ENCODE measurements around the gene COL9A3.
"Not testable (repeated sequence)": the region's sequence is repeated elsewhere in the genome, so short reads cannot be mapped to it uniquely, and the experiment has no call there.

COL9A3 gene

DNA sequence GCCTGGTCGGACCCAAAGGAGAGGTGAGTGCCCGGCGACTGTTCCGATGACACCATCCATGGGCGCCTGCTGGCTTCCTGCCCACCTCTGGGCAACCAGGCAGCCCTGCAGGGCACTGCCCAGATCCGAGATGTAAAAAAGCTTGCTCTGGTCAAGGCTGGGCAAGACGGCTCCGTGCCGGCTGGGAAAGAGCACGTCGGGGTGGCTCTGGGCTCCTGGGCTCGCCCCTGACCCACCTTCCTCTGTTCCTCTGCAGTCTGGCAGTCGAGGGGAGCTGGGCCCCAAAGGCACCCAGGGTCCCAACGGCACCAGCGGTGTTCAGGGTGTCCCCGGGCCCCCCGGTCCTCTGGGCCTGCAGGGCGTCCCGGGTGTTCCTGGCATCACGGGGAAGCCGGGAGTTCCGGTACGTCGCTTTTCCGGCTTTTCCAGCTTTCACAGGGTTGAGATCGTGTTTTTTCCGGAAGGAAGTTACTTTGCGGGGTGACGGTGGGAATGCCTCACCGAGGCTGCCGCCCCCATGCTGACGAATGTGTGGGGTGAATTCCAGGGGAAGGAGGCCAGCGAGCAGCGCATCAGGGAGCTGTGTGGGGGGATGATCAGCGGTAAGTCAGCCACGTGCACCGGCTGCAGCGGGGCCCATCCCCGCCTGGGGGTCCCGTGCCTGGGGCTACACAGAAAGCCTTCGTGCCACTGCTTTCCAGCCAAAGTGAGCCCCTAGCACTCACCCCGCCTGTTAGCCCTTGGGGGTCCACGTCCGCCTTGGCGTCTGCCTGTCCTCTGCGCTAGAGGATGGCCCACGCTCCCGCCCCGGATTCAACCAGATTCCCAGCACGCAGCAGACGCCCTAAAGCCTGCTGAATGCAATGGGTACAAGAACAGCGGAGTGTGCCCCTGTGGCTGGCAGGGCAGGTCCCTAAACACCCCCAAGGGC, 19.3 kb downstream of the COL9A3 start:
- Mint-ChIP-seq H3K9me3 (no peaks in the 10 kb centered on the region), H3K4me3 (no peak overlapping the region), H3K27ac (no peak overlapping the region), H3K36me3 (ENCODE audit: low read depth) (no peaks in the 10 kb centered on the region), H3K4me1 (ENCODE audit: low read depth) (peaks cover 2% of the 10 kb centered on the region), H3K27me3 (no peaks in the 10 kb centered on the region)
- no peak for DNase-seq

GRCh38 chr20:62836967-62837490, 20.2 kb downstream of the COL9A3 start:
- Mint-ChIP-seq H3K4me1 (ENCODE audit: low read depth) (peaks cover 2% of the 10 kb centered on the region), H3K27ac (no peak overlapping the region), H3K4me3 (no peak overlapping the region), H3K9me3 (no peaks in the 10 kb centered on the region), H3K36me3 (ENCODE audit: low read depth) (no peaks in the 10 kb centered on the region), H3K27me3 (no peaks in the 10 kb centered on the region)
- DNase-seq = no peak

- no peaks in the 10 kb centered on the region for H3K4me1 Mint-ChIP-seq (ENCODE audit: low read depth)
- no peaks in the 10 kb centered on the region for H3K27me3 Mint-ChIP-seq
- H3K36me3 Mint-ChIP-seq (ENCODE audit: low read depth) = no peaks in the 10 kb centered on the region
- no peak for DNase-seq
- H3K27ac Mint-ChIP-seq = no peak overlapping the region
- H3K9me3 Mint-ChIP-seq = no peaks in the 10 kb centered on the region
- H3K4me3 Mint-ChIP-seq = no peak overlapping the region
Measured at GRCh38 chr20:62837790-62838127, 20.9 kb downstream of the COL9A3 start.

- H3K9me3 Mint-ChIP-seq = no peaks in the 10 kb centered on the region
- no peak for DNase-seq
- H3K36me3 Mint-ChIP-seq (ENCODE audit: low read depth) = no peaks in the 10 kb centered on the region
- no peak overlapping the region for H3K4me3 Mint-ChIP-seq
- H3K27me3 Mint-ChIP-seq = no peaks in the 10 kb centered on the region
- H3K27ac Mint-ChIP-seq = no peak overlapping the region
- H3K4me1 Mint-ChIP-seq (ENCODE audit: low read depth) = no peaks in the 10 kb centered on the region
Measured at GRCh38 chr20:62838128-62838891, 21.5 kb downstream of the COL9A3 start.

DNA sequence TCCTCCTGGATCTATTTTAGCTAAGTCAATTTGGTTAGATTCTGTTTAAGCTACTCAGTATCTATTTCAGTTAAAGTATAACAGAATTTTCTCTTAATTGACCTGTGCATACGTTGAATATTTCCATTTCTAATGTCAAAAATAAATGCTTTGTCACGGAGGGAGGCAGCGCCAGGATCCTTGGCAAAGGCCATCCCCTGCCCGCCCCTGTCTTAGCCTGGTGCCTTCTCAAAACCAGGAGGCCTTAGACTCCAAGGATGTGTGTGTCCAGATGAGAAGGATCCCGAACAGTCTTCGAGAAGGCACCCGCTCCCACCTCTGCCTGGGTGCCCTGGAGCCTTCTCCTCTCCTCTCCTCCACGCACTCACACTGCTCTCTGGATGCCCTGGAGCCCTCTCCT, 22.4 kb downstream of the COL9A3 start:
- Mint-ChIP-seq H3K36me3 (ENCODE audit: low read depth) (no peaks in the 10 kb centered on the region), H3K9me3 (no peaks in the 10 kb centered on the region), H3K27ac (no peak overlapping the region), H3K4me3 (no peak overlapping the region), H3K27me3 (no peaks in the 10 kb centered on the region), H3K4me1 (ENCODE audit: low read depth) (no peaks in the 10 kb centered on the region)
- DNase-seq = no peak

- no peaks in the 10 kb centered on the region for H3K4me1 Mint-ChIP-seq (ENCODE audit: low read depth)
- DNase-seq = no peak
- no peak overlapping the region for H3K27ac Mint-ChIP-seq
- no peaks in the 10 kb centered on the region for H3K9me3 Mint-ChIP-seq
- no peaks in the 10 kb centered on the region for H3K36me3 Mint-ChIP-seq (ENCODE audit: low read depth)
- H3K27me3 Mint-ChIP-seq = no peaks in the 10 kb centered on the region
- H3K4me3 Mint-ChIP-seq = no peak overlapping the region
Measured at GRCh38 chr20:62839816-62840215, 23.0 kb downstream of the COL9A3 start.

- DNase-seq = no peak
- no peaks in the 10 kb centered on the region for H3K27me3 Mint-ChIP-seq
- H3K36me3 Mint-ChIP-seq (ENCODE audit: low read depth) = peaks cover 3% of the 10 kb centered on the region
- no peaks in the 10 kb centered on the region for H3K4me1 Mint-ChIP-seq (ENCODE audit: low read depth)
- H3K4me3 Mint-ChIP-seq = no peak overlapping the region
- H3K9me3 Mint-ChIP-seq = no peaks in the 10 kb centered on the region
- no peak overlapping the region for H3K27ac Mint-ChIP-seq
Measured at GRCh38 chr20:62840244-62841197, 23.7 kb downstream of the COL9A3 start.

DNA sequence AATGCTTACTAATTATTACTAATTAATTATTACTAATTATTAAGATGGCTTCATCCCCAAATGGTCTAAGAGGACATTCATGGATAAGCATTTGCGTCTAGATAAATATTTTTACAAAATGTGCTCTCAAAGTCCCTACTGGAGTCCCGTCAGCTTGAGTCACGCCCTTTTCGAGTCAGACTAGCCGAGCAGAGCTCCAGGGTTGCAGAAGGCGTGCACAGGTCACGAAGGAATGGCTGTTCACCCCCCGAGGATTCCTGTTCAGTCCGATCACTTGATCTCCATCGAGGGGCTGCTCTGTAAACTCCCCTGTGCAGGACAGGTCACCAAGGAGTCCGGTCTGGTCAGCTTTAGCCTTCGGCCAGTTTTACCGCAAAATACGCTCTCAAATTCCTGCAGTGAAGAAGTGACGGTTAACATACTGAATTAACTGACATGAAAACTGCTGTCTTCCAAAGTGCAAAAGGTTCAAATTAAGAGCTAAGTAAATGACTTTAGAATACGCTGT, 24.9 kb downstream of the COL9A3 start:
- DNase-seq = no peak
- Mint-ChIP-seq H3K9me3 (no peaks in the 10 kb centered on the region), H3K27ac (no peak overlapping the region), H3K4me3 (no peak overlapping the region), H3K36me3 (ENCODE audit: low read depth) (peaks cover 12% of the 10 kb centered on the region), H3K4me1 (ENCODE audit: low read depth) (no peaks in the 10 kb centered on the region), H3K27me3 (no peaks in the 10 kb centered on the region)

GRCh38 chr20:62843656-62844055, 26.8 kb downstream of the COL9A3 start:
- Mint-ChIP-seq H3K27ac (no peak overlapping the region), H3K4me3 (no peak overlapping the region)

DNA sequence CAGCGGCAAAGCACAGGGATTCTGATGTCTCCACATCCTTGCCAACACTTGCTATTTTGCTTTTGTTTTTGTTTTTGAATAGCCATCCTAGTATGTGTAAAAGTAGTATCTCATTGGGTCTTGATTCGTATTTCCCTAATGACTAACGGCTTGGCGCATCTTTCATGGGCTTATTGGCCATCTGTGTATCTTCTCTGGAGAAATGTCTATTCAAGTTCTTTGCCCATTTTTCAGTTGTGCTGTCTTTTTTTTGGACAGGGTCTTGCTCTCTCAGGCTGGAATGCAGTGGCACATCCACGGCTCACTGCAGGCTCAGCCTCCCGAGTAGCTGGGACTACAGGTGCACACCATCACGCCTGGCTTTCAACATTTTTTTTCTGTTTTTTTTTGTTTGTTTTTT, 27.3 kb downstream of the COL9A3 start:
- no peak overlapping the region for H3K27ac Mint-ChIP-seq
- no peak overlapping the region for H3K4me3 Mint-ChIP-seq
- H3K27me3 Mint-ChIP-seq = no peaks in the 10 kb centered on the region
- DNase-seq = no peak
- H3K4me1 Mint-ChIP-seq (ENCODE audit: low read depth) = no peaks in the 10 kb centered on the region
- peaks cover 20% of the 10 kb centered on the region for H3K36me3 Mint-ChIP-seq (ENCODE audit: low read depth)
- no peaks in the 10 kb centered on the region for H3K9me3 Mint-ChIP-seq

More at GRCh38 chr20:62843656-62844055, 26.8 kb downstream of the COL9A3 start:
- DNase-seq = no peak
- no peaks in the 10 kb centered on the region for H3K4me1 Mint-ChIP-seq (ENCODE audit: low read depth)
- H3K9me3 Mint-ChIP-seq = no peaks in the 10 kb centered on the region
- peaks cover 20% of the 10 kb centered on the region for H3K36me3 Mint-ChIP-seq (ENCODE audit: low read depth)
- H3K27me3 Mint-ChIP-seq = no peaks in the 10 kb centered on the region

DNA sequence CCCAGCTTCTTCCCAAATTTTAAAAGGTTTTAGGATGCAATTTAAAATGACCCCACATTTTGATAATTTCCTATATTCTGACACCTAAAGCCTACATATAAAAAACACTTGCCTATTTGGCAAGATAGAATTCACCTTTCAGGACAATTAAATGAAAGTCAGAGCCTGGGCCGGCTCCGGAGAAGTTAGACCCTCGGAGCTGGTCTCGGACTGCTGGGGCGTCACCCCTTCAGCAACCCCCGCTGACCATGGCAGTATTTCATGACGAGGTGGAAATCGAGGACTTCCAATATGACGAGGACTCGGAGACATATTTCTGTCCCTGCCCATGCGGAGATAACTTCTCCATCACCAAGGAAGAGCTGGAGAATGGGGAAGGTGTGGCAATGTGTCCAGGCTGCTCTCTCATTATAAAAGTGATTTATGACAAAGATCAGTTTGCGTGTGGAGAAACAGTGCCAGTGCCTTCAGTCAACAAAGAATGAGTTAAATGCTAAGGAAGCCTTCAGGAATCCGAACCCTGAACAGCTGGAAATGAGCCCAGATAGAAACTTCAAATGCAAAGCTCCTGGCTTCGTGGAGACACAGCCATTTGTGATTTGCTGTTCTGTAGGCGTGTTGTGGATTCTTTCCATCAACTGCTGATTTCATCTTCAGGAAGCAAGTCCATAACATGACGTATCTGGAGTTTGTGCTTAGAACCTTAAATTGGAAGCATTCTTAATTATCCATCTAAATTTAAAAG, 28.7 kb downstream of the COL9A3 start:
- Mint-ChIP-seq H3K27ac (no peak overlapping the region), H3K4me3 (no peak overlapping the region), H3K27me3 (no peaks in the 10 kb centered on the region), H3K4me1 (ENCODE audit: low read depth) (no peaks in the 10 kb centered on the region), H3K9me3 (no peaks in the 10 kb centered on the region), H3K36me3 (ENCODE audit: low read depth) (peaks cover 26% of the 10 kb centered on the region)
- DNase-seq = no peak

DNA sequence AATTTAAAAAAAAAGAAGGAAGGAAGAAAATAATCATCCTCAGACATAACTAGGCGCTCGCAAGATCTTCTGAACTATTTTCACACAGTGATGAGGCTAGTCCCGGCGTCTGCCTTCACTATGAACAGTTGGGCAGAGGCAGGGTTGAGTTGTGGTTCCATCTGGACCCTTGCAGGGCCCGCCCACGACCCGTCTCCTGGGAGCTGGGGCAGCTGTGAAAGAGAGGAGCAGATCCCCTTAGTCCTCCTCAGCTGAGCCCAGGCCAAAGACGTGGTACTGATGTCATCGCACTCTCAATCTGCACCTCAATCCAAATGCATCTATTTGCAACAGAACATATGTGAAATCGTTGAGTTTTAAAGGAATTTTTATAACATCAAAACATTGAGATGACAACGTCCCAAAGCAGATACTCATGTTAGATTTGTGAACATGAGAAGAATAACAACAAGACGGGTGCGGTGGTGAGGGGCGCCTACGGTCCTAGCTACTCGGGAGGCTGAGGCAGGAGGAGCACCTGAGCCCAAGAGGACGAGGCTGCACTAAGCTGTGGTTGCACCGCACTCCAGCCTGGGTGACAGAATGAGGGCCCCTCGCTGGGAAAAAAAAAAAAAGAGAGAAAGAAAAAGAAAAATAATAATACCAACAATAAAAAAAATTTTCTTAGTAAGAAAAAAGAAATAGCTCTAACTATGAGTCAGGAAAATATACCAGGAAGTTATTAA, 29.5 kb downstream of the COL9A3 start:
- no peak for DNase-seq
- Mint-ChIP-seq H3K4me3 (no peak overlapping the region), H3K27ac (no peak overlapping the region), H3K4me1 (ENCODE audit: low read depth) (no peaks in the 10 kb centered on the region), H3K36me3 (ENCODE audit: low read depth) (peaks cover 29% of the 10 kb centered on the region), H3K9me3 (no peaks in the 10 kb centered on the region), H3K27me3 (no peaks in the 10 kb centered on the region)

DNA sequence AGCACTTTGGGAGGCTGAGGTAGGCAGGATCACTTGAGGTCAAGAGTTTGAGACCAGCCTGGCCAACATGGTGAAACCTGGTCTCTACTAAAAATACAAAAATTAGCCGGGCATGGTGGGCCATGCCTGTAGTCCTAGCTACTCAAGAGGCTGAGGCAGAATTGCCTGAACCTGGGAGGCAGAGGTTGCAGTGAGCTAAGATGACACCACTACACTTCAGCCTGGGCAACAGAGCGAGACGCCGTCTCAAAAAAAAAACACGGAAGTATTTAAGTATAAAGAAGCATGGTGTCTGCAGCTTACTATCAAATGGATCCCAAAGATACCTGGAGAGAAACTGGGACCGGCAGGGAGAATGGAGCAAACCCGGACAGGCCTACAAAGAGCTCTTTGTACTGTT, 32.1 kb downstream of the COL9A3 start:
- not testable (repeated sequence) for H3K4me1 Mint-ChIP-seq (ENCODE audit: low read depth); H3K27me3 Mint-ChIP-seq; H3K4me3 Mint-ChIP-seq; H3K9me3 Mint-ChIP-seq; H3K27ac Mint-ChIP-seq; DNase-seq
- H3K36me3 Mint-ChIP-seq (ENCODE audit: low read depth) = peaks cover 46% of the 10 kb centered on the region

Data from activated T-cell treated with anti-CD3 and anti-CD28 coated beads, Interleukin-2, amount 50 U/mL, for 24 hours (primary cell).